HG03460 (cell line): Measurements from ENCODE around the gene CORO2B.

Source experiments
- ATAC-seq: cut with Tn5 transposase; IDR thresholded peaks from one replicate; pipeline ENCODE4 v1.9.1; 2021; ENCODE audit not compliant: unreplicated experiment

CORO2B gene

DNA sequence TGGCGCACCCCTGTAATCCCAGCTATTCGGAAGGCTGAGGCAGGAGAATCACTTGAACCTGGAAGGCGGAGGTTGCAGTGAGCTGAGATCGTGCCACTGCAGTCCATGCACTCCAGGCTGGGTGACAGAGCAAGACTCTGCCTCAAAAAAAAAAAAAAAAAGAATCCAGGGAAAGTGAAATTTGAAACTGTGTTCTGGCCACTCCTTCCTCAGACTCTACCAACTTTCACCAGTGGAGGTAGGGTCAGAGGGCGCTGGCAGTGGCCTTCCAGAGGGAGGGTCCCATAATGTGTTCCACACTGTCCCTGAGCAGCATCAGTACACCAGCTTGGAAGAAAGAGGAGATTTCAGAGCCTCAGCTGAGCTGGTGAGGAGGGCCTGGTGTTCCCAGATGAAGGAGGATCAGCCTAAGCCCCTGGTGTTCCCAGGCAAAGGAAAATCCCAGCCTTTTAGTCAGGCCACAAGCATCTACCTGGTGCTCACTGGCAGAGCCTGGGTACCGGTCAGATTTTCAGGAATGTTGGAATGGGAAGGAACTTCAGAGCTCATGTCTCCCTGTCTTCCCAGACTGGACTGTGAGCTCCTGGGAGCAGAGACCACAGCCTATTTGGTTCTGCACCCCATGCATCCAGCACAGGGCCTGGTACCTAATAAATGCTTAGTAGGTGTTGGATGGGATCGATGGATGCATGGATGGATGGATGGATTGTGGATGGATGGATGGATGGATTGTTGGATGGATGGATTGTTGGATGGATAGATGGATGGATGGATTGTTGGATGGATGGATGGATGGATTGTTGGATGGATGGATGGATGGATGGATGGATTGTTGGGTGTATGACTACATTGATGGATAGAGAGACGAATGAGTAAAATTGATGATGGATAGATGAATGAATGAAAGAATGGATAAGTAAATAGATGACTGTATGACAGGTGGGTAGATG lies 117.9 kb downstream of the CORO2B start:
- no peak for ATAC-seq

DNA sequence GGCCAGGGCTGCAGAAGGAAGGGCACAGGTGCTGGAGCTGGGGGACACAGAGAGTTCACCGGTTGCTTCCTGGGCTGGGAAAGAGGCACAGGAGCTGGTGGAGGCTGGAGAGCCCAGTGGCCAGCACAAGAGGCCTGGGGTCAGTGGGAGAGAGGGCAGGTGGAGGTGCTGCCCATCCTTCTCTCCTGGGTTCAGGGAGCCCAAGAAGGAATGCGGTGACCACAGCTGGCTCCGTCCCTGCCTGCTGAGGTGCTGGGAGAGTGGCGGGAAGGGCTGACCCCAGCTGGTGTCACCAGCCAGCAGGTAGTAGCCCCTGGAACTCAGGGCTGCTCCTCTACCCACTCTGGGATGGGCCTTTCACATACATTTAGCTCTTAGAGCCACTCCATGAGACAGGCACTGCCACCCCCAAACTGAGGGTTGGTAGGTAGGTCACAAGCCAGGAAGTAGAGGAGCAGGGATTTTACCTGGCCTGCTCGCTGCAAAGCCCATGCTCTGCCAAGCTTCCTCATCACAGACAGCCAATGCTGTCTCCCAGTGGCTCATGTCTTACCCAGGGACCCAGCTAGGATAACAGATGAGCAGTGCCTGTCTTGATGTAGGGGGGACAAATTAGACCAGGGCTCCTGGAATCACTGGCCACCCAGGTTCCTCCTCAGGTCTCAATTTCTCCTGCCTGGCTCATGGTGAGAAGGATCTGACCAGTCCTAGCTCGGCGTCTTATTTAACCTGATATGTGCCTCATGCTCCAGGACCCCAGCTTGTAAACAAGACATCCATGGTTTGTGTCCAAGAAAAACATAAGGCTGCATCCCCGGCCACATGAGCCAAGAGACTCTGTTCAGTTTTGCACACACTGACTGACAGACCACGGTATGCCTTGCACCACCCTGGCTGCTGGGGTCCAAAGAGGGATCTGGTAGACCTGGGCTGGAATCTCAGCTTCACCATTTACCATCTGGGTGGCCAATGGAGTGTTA lies 119.2 kb downstream of the CORO2B start:
- ATAC-seq: no peak

DNA sequence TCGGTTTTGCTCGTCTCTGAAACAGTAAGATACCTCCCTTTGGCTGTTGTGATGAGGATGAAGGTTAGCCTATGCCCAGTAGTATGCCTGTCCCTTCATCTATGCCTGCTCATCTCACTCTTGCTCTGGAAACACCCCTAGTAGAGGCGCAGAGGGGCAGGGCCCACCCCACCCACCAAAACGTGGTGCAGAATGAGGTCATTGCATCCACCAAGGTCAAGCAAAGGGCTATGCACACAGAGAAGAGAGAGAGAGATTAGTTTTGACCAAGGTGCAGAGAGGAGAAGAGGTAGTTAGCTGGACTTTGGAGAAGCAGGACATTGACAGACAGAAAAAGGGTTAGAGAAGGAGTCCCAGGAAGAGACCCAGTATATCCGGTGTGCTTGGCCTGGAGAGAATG lies 119.9 kb downstream of the CORO2B start:
- ATAC-seq: no peak

- ATAC-seq: no peak
Measured at GRCh38 chr15:68699124-68699880, 120.5 kb downstream of the CORO2B start.

- no peak for ATAC-seq
Measured at GRCh38 chr15:68699881-68700454, 121.2 kb downstream of the CORO2B start.

DNA sequence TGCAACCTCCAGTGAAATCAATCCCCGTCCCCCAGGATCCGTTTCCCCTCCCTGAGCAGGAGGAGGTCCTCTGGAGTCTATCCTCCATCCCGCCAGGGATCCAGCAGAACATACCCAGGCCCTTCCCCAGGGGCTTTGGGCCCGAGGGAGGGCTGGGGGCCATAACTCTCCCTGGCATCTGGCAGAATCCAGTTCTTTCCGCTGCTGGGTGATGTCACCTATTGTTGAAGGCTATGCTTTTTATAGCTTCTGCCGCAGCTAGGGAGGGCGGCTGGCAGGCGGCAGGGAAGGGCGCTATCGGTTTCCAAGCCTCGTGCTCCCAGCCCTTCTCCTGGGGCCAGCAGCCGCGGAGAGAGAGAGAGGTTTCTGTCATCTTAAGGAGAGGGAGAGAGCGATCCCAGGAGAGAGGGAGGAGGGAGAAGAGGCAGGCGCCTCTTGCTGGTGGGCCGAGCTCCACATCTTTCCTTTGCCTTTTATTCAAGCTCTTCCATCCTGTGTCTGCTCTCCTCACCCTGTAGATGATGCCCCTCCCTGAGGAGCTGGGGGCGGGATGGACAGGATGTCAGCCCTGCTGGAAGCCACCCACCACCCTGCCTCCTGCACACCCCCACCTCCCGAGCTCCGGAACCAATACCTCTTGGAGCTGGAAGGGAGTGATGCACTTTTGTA lies 121.8 kb downstream of the CORO2B start:
- no peak for ATAC-seq

- ATAC-seq: no peak
Measured at GRCh38 chr15:68701886-68702285, 123.1 kb downstream of the CORO2B start.

DNA sequence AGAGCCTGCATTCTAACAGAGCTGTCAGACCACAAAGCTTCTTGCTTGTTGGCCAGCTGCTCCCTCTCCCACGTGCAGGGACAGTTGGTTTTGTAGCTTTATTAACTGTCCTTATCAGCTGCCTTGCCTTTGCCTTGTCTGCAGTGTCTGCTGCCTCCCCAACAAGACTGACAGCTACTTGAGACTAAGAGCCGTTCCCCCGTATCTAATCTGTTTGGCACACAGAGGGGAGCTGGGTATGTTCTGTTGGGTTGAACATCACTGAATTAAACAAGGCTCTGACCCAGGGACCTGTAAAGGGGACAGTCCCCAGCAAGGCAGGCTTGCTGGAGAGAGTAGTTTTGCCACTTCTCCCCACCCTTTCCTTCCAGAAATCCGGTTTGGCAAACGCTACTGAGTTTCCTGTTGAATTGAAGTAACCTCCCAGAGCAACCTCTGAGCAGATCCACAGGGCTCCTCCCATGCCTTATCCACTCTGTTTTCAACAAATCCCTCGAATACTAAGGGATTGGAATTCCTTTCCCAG lies 125.8 kb downstream of the CORO2B start:
- ATAC-seq: no peak

DNA sequence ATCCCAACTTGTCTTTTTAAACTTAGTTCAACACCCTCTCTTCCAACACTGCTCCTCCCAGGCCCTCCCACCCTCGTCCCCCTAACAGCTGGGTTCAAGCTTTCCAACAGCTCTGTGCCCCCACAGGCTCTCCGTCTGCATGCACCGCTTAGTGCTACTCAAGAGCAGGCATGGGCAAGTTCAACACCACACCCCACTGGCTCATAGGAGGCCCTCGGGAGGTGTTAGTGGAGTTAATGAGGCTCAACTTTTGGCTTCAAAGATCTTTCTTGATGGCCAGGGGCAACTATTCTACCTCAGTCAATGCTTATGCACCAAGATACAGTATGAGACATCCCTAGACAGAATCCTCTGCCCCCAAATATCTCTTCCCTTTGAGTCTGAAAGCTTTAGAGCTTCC lies 127.5 kb downstream of the CORO2B start:
- no peak for ATAC-seq

DNA sequence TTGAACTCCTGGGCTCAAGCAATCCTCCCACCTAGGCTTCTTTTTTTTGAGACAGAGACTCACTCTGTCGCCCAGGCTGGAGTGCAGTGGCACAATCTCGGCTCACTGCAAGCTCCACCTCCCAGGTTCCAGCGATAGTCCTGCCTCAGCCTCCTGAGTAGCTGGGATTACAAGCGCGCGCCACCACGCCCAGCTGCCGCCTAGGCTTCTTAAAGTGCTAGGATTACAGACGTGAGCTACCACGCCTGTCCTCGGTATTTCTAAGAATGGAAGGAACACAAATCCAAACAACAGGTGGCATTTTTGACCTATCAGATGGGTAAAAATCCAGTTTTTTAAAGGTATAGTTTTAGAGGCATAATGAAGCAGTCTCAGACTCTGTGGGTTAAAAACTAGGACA lies 128.1 kb downstream of the CORO2B start:
- ATAC-seq: no peak

- no peak for ATAC-seq
Measured at GRCh38 chr15:68707386-68707785, 128.6 kb downstream of the CORO2B start.

GRCh38 chr15:68709876-68710275 lies 131.1 kb downstream of the CORO2B start:
- ATAC-seq: no peak

DNA sequence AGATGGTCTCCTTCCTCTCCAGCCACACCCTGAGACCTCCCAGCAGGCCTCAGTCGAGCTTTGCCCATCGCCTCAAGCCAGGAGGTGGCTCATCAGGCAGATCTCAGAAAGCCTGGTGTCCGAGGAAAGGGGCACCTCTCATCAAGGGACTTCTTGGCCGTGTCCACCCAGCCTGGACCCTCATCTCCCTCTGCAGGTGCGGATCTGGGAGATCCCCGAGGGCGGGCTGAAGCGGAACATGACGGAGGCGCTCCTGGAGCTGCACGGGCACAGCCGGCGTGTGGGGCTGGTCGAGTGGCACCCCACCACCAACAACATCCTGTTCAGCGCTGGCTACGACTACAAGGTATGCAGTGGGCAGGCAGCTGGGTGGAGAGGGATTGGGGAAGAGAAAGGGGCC lies 131.7 kb downstream of the CORO2B start:
- ATAC-seq: no peak

DNA sequence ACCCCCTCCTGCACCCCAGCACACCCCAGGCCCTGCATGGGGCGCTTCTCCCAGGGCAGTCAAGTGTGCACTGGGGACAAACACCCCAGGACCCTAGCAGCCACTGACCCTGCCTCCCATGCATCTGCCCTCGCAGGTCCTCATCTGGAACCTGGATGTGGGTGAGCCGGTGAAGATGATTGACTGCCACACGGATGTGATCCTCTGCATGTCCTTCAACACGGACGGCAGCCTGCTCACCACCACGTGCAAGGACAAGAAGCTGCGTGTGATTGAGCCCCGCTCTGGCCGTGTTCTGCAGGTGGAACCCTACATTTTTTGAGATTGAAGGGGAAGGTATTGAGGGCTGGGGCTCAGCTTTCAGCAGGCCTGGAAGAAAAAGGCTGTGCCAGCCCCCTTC lies 132.6 kb downstream of the CORO2B start:
- no peak for ATAC-seq

DNA sequence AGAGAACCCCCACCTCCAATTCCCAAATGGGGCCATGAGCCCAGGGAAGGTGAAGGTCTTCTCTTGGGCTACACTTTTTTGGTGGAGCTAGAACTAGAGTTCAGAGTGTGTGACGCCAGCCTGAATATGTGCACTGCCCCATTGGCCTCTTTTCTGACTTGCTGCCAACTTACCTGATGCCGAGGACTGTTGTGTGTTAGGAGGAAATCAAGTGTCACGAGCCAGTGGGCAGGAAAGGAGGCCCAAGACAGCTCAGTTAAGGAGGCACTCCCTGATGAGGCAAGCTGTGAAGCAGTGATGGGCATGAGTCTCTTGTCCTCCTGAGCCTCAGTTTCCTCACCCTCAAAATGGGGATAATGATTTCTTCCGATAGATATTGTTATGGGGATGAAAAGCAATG lies 134.1 kb downstream of the CORO2B start:
- no peak for ATAC-seq

- ATAC-seq: no peak
Measured at GRCh38 chr15:68713874-68714273, 135.1 kb downstream of the CORO2B start.

GRCh38 chr15:68715111-68715510 lies 136.3 kb downstream of the CORO2B start:
- ATAC-seq: no peak

- ATAC-seq: no peak
Measured at GRCh38 chr15:68717951-68718350, 139.2 kb downstream of the CORO2B start.

- ATAC-seq: no peak
Measured at GRCh38 chr15:68718468-68718867, 139.7 kb downstream of the CORO2B start.

DNA sequence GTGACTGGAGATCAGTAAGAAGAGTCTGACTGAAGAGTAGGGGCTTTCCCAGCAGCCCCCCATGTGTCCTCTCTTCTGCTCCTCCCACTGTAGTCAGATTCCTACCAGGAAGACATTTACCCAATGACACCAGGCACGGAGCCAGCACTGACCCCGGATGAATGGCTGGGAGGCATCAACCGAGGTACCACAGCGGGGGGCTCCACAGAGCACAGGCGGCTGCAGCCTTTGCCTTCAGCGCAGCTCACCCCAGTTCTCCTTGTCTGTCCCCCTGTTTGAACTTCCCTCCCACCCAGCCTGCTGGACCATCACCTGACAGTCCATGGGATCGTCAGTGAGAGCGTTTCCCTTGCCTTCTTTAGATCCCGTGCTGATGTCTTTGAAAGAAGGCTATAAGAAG lies 140.3 kb downstream of the CORO2B start:
- ATAC-seq: no peak
